H1 (cell line): ENCODE measurements around the gene ZACN. TPM values are rescaled to one million over a fixed set of nuclear protein-coding genes. Genes with fewer than 3 reads are reported as not detected.

Experiments
- ATF3 ChIP-seq: IDR thresholded peaks from 2 replicates; pipeline ENCODE4 v1.6.1; 2011; ENCODE audit warnings: low read depth, mild to moderate bottlenecking, low read length; ENCODE audit not compliant: insufficient read depth
- CHD7 ChIP-seq: fragments of 300-600 bp; sonication (generic); IDR thresholded peaks from 2 replicates; pipeline ENCODE4 v1.7.1; 2012; ENCODE audit warnings: low read length, moderate library complexity, mild to moderate bottlenecking, inconsistent platforms; ENCODE audit not compliant: insufficient replicate concordance
- CTBP2 ChIP-seq: IDR thresholded peaks from 2 replicates; pipeline ENCODE4 v1.7.0; 2011; ENCODE audit warnings: borderline replicate concordance, mild to moderate bottlenecking, moderate library complexity, mixed read lengths, low read length; ENCODE audit not compliant: insufficient read depth, insufficient read length
- CTCF ChIP-seq, 3 experiments: IDR thresholded peaks; 1 replicate in 2 of 3; 2 replicates in 1 of 3; pipeline versions ENCODE4 v1.5.1 to v1.6.1; 2011; ENCODE audit warnings: low read length in 3 of 3, mild to moderate bottlenecking in 3 of 3, inconsistent platforms in 2 of 3, low read depth in 1 of 3, moderate library complexity in 1 of 3; ENCODE audit not compliant: insufficient read depth in 1 of 3; ENCODE audit errors: control extremely low read depth in 1 of 3
- RFX5 ChIP-seq: IDR thresholded peaks from 2 replicates; pipeline ENCODE4 v1.6.1; 2011; ENCODE audit warnings: low read depth, low read length, improper control_type of control experiment, borderline replicate concordance
- RXRA ChIP-seq: IDR thresholded peaks from 2 replicates; pipeline ENCODE4 v1.6.1; 2011; ENCODE audit warnings: low read depth, mild to moderate bottlenecking, low read length, moderate library complexity; ENCODE audit not compliant: insufficient read depth
- SIN3A ChIP-seq, 2 experiments: IDR thresholded peaks in 1 of 2; conservative IDR thresholded peaks in 1 of 2; 2 replicates each; pipeline ENCODE4 v1.6.1; 2011 to 2012; ENCODE audit warnings: low read length in 2 of 2, improper control_type of control experiment in 1 of 2, low read depth in 1 of 2, mild to moderate bottlenecking in 1 of 2
- SP4 ChIP-seq: IDR thresholded peaks from 2 replicates; pipeline ENCODE4 v1.6.1; 2012; ENCODE audit warnings: low read length, inconsistent platforms
- polyA plus RNA-seq, 7 experiments: library from polyadenylated mRNA; depleted of rRNA in 3 of 7; stranded (reverse) in 5 of 7; unstranded in 2 of 7; fragments of >200 nt in 5 of 7; fragments of 200-250 nt in 2 of 7; gene quantifications; 1 replicate in 5 of 7; 2 replicates in 1 of 7; 4 replicates in 1 of 7; pipeline versions ENCODE4 v1.2.1 to v1.2.3, GENCODE V29; 2011 to 2013; ENCODE audit warnings: missing spikeins in 2 of 7, mixed read lengths in 2 of 7
- total RNA-seq: library from RNA; stranded (reverse); fragmentation: NEBNext Ultra II Directional; extraction: Animal tissue kit (Norgen Biotek cat#: 25700); gene quantifications from 2 replicates; pipeline ENCODE4 v1.2.1, GENCODE V29; 2021

Gene ZACN
- total and polyA plus RNA-seq, 2 of the 8 experiments (the other 6 are each of a cell fraction or from before 2014, with no cell fraction given), result 0.26 TPM; not detected in 1

GRCh38 chr17:76051561-76051960 lies 27.4 kb upstream of the ZACN start (continued):
- TF ChIP-seq CHD7 (no peak), CTBP2 (no peak), SP4 (no peak), CTCF (IDR thresholded peaks at IDR 0.05; ENCODE audit: control extremely low read depth in 1 of 3, insufficient read depth in 1 of 3, low read depth in 1 of 3, low read length in 3 of 3) (no peak), SIN3A (conservative IDR thresholded peaks at IDR 0.05 in 1 of 2, IDR thresholded peaks at IDR 0.05 in 1 of 2; ENCODE audit: low read depth in 1 of 2, low read length in 2 of 2) (no peak), RFX5 (no peak), RXRA (no peak), ATF3 (no peak)
